Activated naive CD4-positive, alpha-beta T cell treated with anti-CD3 and anti-CD28 coated beads for 36 hours (primary cell): ENCODE results near the gene FRMD5. TPM values are rescaled to one million over a fixed set of nuclear protein-coding genes. Genes with fewer than 3 reads are reported as not detected.
A peak's percentile ranks its signal among the peaks of the same experiment; 100 is the strongest.
"Not testable (repeated sequence)": the region's sequence is repeated elsewhere in the genome, so short reads cannot be mapped to it uniquely, and the experiment has no call there.

ENCODE experiments used
- CTCF ChIA-PET: fragments of 350-600 bp; sonication (Branson Sonifier 250); formaldehyde crosslinking; loops from one replicate; lab custom pipeline; 2021; ENCODE audit warnings: antibody characterized with exemption; lab: Charles Lee
- DNase-seq: peaks from one replicate; pipeline ENCODE4 v3.0.0-alpha.2; 2020
- H3K27ac Mint-ChIP-seq: one replicate; pipeline ENCODE4 v1.8.0; 2021; ENCODE audit warnings: mild to moderate bottlenecking, mixed read lengths
- H3K27me3 Mint-ChIP-seq: one replicate; pipeline ENCODE4 v1.8.0; 2021; ENCODE audit warnings: low read depth, mixed read lengths
- H3K36me3 Mint-ChIP-seq: one replicate; pipeline ENCODE4 v1.8.0; 2021; ENCODE audit warnings: low read depth, mixed read lengths
- H3K4me1 Mint-ChIP-seq: one replicate; pipeline ENCODE4 v1.8.0; 2021; ENCODE audit warnings: low read depth, mixed read lengths
- H3K4me3 Mint-ChIP-seq: one replicate; pipeline ENCODE4 v1.8.0; 2021; ENCODE audit warnings: mild to moderate bottlenecking, moderate library complexity, mixed read lengths
- H3K9me3 Mint-ChIP-seq: one replicate; pipeline ENCODE4 v1.8.0; 2021; ENCODE audit warnings: mixed read lengths
- intact Hi-C: fragments of 100-400 bp; cut with micrococcal nuclease; formaldehyde crosslinking; loops from one replicate; pipeline ENCODE4 v1.15.1; 2023
- total RNA-seq, 2 experiments: library from RNA; stranded (reverse); gene quantifications; one replicate each; pipeline ENCODE4 v1.2.3, GENCODE V29; 2021

The FRMD5 gene
- total RNA-seq, 2 experiments from 2014 or later, result 0.37 to 0.50 TPM

DNA sequence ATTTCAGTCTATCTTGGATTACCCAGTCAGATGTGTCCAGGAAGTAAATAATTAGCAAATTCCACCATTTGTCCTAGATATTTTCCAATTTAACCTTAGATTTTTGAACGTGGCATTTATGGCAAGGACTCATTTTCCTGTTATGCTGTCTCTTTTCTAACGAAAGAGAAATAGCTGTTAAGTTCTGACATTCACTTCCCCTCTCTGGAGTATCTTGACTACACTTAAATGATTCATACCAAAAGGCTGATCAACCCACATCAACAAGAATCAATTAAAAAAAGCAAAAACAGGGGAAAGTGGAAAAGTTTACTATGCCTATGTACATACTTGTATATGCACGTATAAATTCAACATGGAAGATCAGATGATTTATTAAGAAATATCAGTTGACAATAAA lies 149.9 kb downstream of the FRMD5 start:
- no peaks in the 10 kb centered on the region for H3K9me3 Mint-ChIP-seq
- peaks cover 23% of the 10 kb centered on the region for H3K27me3 Mint-ChIP-seq
- no peak for DNase-seq
- no peak overlapping the region for H3K27ac Mint-ChIP-seq
- intact Hi-C loops, result loop anchor here (1.0 kb wide), 1 partner anchor 15 kb away; no protein-coding TSS in a partner anchor
- peaks cover 11% of the 10 kb centered on the region for H3K4me1 Mint-ChIP-seq
- no peaks in the 10 kb centered on the region for H3K36me3 Mint-ChIP-seq
- CTCF ChIA-PET, result interaction anchor here (1.1 kb wide), 1 partner anchor 67 kb away, joined by 3 read pairs; no protein-coding TSS in a partner anchor
- H3K4me3 Mint-ChIP-seq, result no peak overlapping the region

DNA sequence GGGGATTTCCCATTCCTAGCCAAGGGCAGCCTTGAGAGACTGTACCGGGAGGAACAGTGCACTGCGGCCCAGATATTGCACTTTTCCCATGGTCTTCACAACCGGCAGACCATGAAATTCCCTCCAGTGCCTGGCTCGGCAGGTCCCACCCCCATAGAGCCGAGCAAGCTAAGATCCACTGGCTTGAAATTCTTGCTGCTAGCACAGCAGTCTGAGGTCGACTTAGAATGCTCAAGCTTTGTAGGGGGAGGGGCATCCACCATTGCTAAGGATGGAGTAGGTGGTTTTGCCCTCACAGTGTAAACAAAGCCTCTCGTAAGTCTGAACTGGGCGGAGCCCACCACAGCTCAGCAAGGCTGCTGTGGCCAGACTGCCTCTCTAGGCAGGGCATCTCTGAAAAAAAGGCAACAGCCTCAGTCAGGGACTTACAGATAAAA lies 156.3 kb downstream of the FRMD5 start:
- no peaks in the 10 kb centered on the region for H3K36me3 Mint-ChIP-seq
- no peaks in the 10 kb centered on the region for H3K9me3 Mint-ChIP-seq
- no peak for DNase-seq
- intact Hi-C loops, result no loop called here
- H3K27ac Mint-ChIP-seq, result no peak overlapping the region
- CTCF ChIA-PET, result no interaction called here
- no peak overlapping the region for H3K4me3 Mint-ChIP-seq
- H3K27me3 Mint-ChIP-seq, result peaks cover 40% of the 10 kb centered on the region
- no peaks in the 10 kb centered on the region for H3K4me1 Mint-ChIP-seq

DNA sequence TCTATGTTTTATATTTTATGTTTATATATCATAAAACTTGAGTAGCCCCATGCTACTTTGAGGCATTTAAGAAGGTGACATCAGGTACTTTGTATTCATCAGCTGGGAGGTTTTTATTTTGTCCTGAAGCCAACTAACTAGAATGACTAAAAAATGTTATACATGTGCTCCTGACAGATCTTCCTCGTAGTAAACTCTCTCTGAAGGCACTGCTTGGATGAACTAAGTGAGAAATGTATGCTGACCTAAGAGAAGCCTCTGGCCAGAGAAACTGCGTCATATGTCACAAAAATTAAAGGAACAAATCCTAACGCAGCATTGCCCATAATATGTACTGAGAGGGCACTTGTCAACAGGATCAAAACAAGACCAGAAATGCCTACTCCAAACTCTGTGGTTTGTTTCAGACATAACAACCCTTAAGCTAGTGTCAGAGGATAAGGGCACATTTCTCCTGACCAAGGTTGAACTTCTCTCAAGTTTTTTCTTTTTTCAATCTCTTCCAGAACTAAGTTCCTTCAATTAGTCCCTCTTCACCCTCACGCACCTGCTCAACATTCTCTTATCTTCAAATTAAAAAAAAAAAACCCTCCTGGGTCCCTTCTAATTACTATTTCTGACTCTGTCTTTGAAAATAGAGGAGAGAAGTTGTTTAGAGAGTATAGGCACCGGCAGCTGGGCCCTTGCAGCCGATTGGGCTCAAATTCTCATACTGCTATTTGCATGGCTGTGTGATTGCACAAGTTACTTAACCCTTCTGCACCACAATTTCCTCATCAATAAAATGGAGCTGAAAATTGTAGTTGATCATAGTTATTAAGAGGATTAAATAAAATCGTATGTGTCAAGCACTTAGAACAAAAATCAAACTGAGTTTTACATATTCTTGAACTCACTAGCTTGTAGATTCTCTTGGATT lies 159.0 kb downstream of the FRMD5 start:
- Mint-ChIP-seq H3K27ac (no peak overlapping the region), H3K4me1 (no peaks in the 10 kb centered on the region), H3K27me3 (peaks cover 20% of the 10 kb centered on the region), H3K36me3 (no peaks in the 10 kb centered on the region), H3K9me3 (peaks cover 2% of the 10 kb centered on the region), H3K4me3 (no peak overlapping the region)
- CTCF ChIA-PET, result no interaction called here
- intact Hi-C loops, result no loop called here
- DNase-seq, result no peak

DNA sequence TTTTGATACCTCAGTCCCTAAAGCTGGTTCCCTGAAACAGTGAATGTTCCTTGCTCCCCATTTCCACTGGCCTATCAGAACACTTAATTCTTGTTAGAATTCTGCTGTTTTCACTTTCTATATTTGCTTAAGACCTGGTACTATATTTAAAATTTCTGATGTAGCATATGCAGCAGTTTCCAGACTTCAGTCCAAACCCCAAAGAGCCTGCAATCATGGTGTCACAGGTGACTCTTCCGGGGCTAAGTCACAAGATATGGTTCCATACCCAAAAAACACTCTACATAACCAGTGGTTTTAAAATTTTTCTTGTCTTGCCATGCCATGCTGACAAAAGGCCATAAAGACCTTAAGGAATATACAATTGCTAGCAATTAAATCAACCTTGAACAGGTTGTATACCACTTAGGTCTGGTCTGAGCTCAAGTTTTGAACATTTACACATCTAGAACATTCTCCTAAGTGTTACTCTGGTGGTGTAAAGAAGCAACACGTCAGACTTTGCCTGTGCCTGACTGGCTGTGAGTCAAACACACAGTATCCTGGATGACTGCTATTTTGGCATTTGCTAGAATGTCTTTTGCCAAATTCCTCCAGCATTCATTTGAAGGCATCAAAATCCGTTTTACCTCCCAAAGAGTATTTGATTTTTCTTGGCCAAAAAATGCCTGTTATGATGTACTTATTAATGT lies 160.0 kb downstream of the FRMD5 start:
- DNase-seq, result no peak
- Mint-ChIP-seq H3K4me3 (no peak overlapping the region), H3K27me3 (peaks cover 18% of the 10 kb centered on the region), H3K4me1 (peaks cover 7% of the 10 kb centered on the region), H3K27ac (no peak overlapping the region), H3K36me3 (no peaks in the 10 kb centered on the region), H3K9me3 (peaks cover 2% of the 10 kb centered on the region)
- intact Hi-C loops, result loop anchor here (5.0 kb wide), 1 partner anchor 272 kb away; no protein-coding TSS in a partner anchor
- CTCF ChIA-PET, result no interaction called here

DNA sequence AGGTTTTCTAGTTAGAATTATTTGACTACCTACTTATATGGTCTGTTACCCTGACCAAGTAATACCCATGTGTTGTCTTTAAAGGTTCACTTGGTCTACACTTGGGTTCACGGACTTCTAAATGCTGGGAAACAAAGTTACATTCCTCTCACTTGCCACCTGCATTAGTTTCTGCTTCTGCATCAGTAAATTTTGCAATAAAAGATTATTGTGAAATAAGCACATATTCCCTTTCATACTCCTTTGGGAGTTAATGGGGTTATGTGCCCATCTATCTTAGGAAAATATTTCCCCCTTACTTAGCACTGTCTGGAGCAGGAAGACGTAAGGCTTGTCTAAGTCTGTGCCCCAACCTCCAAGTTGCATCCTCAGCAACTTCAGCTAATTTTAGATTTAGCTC lies 160.7 kb downstream of the FRMD5 start:
- CTCF ChIA-PET, result no interaction called here

DNA sequence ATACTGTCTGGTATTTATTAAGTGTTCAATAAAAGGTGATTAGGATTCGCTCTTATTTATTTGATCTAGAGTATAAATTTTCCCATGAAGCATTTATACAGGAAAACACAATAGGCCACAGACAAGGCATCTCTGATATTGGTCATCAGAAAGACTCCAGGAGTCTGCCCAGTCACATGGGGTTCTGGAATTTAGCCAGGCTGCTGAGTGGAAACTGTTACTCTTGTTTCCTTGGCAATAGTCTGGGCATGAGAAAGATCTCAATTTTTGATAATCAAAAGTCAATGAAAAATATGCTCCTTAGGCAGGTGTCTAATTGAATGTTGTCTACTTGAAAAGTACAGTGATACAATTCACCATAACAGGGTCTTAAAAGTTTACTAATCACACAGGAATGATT lies 161.2 kb downstream of the FRMD5 start:
- CTCF ChIA-PET, result no interaction called here
- Mint-ChIP-seq H3K27ac (no peak overlapping the region), H3K27me3 (peaks cover 12% of the 10 kb centered on the region), H3K36me3 (no peaks in the 10 kb centered on the region), H3K9me3 (peaks cover 2% of the 10 kb centered on the region), H3K4me1 (peaks cover 7% of the 10 kb centered on the region), H3K4me3 (no peak overlapping the region)
- DNase-seq, result no peak
- intact Hi-C loops, result loop anchor here (5.0 kb wide), 1 partner anchor 273 kb away; no protein-coding TSS in a partner anchor

More for the DNA sequence above, 160.7 kb downstream of the FRMD5 start:
- intact Hi-C loops, result loop anchor here (5.0 kb wide), 1 partner anchor 273 kb away; no protein-coding TSS in a partner anchor
- Mint-ChIP-seq H3K27me3 (peaks cover 12% of the 10 kb centered on the region), H3K4me3 (no peak overlapping the region), H3K36me3 (no peaks in the 10 kb centered on the region), H3K9me3 (peaks cover 2% of the 10 kb centered on the region), H3K27ac (no peak overlapping the region), H3K4me1 (peaks cover 7% of the 10 kb centered on the region)
- DNase-seq, result no peak

DNA sequence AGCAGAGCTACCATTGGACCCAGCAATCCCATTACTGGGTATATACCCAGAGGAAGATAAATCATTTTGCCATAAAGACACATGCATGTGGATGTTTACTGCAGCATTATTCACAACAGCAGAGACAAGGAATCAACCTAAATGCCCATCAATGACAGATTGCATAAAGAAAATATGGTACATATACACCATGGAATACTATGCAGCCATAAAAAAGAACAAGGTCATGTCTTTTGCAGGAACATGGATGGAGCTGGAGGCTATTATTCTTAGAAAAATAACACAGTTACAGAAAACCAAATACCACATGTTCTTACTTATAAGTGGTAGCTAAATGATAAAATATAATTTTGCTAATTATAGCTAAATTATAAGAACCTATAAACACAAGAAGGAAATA lies 162.3 kb downstream of the FRMD5 start:
- H3K4me1 Mint-ChIP-seq, result peaks cover 11% of the 10 kb centered on the region
- CTCF ChIA-PET, result interaction anchor here (0.9 kb wide), 1 partner anchor 23 kb away, joined by 4 read pairs; no protein-coding TSS in a partner anchor
- intact Hi-C loops, result loop anchor here (5.0 kb wide), 1 partner anchor 274 kb away; no protein-coding TSS in a partner anchor
- H3K27ac Mint-ChIP-seq, H3K36me3 Mint-ChIP-seq, H3K9me3 Mint-ChIP-seq, DNase-seq, H3K27me3 Mint-ChIP-seq, H3K4me3 Mint-ChIP-seq: not testable (repeated sequence)

DNA sequence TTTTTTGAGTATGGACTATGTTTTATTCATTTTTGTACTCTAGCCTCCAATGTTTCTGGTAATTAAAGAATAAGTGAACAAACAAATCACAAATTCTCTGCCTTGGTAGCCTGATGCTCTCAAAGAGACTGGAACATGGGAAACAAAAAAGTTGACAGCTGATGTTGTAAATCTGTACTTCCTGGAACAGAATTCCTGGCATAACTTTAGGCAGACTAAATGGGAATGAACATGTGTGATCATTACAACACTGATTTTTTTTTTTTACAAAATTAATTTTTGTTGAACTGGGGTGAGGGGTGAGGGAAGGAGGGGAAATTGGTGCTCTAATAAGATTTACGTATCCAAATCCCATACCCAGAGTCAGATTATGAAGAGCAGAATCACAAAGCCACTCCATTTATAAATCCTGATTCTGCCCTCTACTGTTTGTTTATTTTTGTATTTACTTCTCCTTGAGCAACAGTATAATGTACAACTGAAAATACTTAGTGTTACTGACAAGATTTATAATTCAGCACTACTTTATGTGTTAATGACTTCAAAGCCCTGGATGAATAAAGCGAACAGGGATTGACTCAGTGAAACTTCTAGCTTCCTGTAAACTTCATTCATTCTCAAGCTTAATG lies 165.0 kb downstream of the FRMD5 start:
- no peak for DNase-seq
- H3K4me1 Mint-ChIP-seq, result peaks cover 11% of the 10 kb centered on the region
- H3K27ac Mint-ChIP-seq, result no peak overlapping the region
- H3K27me3 Mint-ChIP-seq, result peaks cover 9% of the 10 kb centered on the region
- no peak overlapping the region for H3K4me3 Mint-ChIP-seq
- no peaks in the 10 kb centered on the region for H3K36me3 Mint-ChIP-seq
- CTCF ChIA-PET, result no interaction called here
- intact Hi-C loops, result loop anchor here (1.0 to 5.0 kb wide), 2 partner anchors 15 to 277 kb away; no protein-coding TSS in a partner anchor
- H3K9me3 Mint-ChIP-seq, result peaks cover 2% of the 10 kb centered on the region

DNA sequence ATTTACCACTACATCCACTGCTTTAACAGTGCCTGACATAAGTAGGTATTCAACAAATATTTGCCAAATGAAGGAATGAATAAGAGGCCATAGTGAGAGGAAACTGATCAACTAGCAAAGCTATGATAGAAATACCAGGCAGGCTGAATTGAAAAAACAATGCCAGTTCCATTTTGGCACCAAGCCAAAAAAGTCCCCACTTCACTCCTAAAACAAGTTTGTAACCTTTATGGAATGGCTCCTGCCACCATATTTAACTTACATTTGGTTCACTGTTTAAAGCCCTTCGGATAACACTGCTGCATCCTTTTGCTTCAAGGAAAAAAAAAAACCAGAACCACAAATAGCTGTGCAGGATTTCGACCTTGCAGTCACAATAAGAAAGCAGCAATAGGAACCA lies 166.1 kb downstream of the FRMD5 start:
- CTCF ChIA-PET, result interaction anchor here (0.6 kb wide), 1 partner anchor 81 kb away, joined by 6 read pairs; no protein-coding TSS in a partner anchor
- H3K9me3 Mint-ChIP-seq, result peaks cover 2% of the 10 kb centered on the region
- H3K4me3 Mint-ChIP-seq, result no peak overlapping the region
- no peak overlapping the region for H3K27ac Mint-ChIP-seq
- DNase-seq, result no peak
- H3K4me1 Mint-ChIP-seq, result peaks cover 11% of the 10 kb centered on the region
- peaks cover 9% of the 10 kb centered on the region for H3K27me3 Mint-ChIP-seq
- H3K36me3 Mint-ChIP-seq, result no peaks in the 10 kb centered on the region
- intact Hi-C loops, result no loop called here

DNA sequence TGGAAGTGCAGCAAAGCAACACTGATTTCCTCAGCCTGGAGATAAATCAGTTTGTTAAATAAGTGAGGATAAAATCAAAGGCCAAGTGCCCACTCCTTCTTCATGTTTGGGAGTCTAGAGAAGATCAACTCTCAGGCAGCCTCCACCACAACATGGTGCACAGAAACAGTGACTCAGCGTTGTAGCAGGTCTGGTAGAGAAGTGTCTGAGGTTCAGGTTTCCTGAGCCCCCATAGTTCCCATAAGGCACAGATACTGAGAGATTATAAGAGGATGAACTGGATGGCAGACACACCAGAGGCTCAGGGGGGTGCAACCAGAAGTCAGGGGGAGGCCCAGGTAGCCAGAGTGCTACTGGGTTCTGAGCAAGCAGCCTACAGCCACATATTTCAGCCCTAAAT lies 166.7 kb downstream of the FRMD5 start:
- H3K27ac Mint-ChIP-seq, result no peak overlapping the region
- peaks cover 9% of the 10 kb centered on the region for H3K27me3 Mint-ChIP-seq
- H3K4me1 Mint-ChIP-seq, result peaks cover 11% of the 10 kb centered on the region
- no peaks in the 10 kb centered on the region for H3K36me3 Mint-ChIP-seq
- peaks cover 2% of the 10 kb centered on the region for H3K9me3 Mint-ChIP-seq
- CTCF ChIA-PET, result no interaction called here
- DNase-seq, result peak; percentile 37
- H3K4me3 Mint-ChIP-seq, result no peak overlapping the region
- intact Hi-C loops, result no loop called here

DNA sequence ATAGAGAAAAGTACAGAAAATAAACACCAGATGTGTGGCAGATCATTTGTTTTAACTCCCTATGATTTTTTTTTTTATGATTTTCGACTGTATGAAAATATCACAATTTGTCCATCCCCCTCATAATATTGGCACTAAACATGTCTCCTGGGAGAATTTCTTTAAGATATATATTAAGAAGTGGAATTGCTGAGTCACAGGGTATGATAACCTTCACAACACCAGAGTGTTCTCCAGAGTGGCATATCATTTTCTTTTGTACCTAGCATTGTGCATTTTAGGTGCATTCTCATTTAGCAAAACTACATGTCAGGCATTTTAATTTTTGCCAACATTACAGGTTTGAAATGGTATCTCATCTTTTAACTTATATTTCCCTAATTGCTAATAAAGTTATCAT lies 170.9 kb downstream of the FRMD5 start:
- peaks cover 4% of the 10 kb centered on the region for H3K4me1 Mint-ChIP-seq
- intact Hi-C loops, result no loop called here
- H3K9me3 Mint-ChIP-seq, result no peaks in the 10 kb centered on the region
- H3K27ac Mint-ChIP-seq, result no peak overlapping the region
- CTCF ChIA-PET, result no interaction called here
- DNase-seq, result no peak
- no peaks in the 10 kb centered on the region for H3K36me3 Mint-ChIP-seq
- H3K27me3 Mint-ChIP-seq, result peaks cover 7% of the 10 kb centered on the region
- no peak overlapping the region for H3K4me3 Mint-ChIP-seq

DNA sequence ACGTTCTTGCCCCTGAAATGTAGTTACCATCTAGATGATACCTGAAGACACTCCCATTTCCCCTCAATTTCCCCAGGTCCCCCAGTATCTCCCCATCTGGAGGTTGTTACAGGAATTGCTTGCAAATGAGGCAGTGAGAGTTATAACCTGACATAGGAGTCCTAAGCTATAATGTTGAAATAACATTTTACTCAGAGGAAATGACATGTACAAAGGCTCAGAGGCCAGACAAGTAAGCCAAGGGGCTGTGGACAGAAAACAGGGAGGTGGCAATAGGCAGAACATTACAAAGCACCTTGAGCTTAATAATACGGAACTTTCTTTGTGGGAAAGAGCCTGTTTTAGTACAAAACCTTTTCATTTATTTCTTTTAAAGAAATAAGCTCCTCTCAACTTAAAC lies 171.9 kb downstream of the FRMD5 start:
- intact Hi-C loops, result no loop called here
- DNase-seq, result no peak
- CTCF ChIA-PET, result interaction anchor here (1.1 kb wide), 1 partner anchor 119 kb away, joined by 3 read pairs; no protein-coding TSS in a partner anchor
- Mint-ChIP-seq H3K27me3 (peaks cover 7% of the 10 kb centered on the region), H3K9me3 (no peaks in the 10 kb centered on the region), H3K36me3 (no peaks in the 10 kb centered on the region), H3K4me1 (no peaks in the 10 kb centered on the region), H3K4me3 (no peak overlapping the region), H3K27ac (no peak overlapping the region)
